Measurements from ENCODE around the gene UBTD2. TPM values are rescaled to one million over a fixed set of nuclear protein-coding genes. Genes with fewer than 3 reads are reported as not detected.

Gene UBTD2
- total RNA-seq, 1 experiment from 2014 or later, result 18.3 TPM

DNA sequence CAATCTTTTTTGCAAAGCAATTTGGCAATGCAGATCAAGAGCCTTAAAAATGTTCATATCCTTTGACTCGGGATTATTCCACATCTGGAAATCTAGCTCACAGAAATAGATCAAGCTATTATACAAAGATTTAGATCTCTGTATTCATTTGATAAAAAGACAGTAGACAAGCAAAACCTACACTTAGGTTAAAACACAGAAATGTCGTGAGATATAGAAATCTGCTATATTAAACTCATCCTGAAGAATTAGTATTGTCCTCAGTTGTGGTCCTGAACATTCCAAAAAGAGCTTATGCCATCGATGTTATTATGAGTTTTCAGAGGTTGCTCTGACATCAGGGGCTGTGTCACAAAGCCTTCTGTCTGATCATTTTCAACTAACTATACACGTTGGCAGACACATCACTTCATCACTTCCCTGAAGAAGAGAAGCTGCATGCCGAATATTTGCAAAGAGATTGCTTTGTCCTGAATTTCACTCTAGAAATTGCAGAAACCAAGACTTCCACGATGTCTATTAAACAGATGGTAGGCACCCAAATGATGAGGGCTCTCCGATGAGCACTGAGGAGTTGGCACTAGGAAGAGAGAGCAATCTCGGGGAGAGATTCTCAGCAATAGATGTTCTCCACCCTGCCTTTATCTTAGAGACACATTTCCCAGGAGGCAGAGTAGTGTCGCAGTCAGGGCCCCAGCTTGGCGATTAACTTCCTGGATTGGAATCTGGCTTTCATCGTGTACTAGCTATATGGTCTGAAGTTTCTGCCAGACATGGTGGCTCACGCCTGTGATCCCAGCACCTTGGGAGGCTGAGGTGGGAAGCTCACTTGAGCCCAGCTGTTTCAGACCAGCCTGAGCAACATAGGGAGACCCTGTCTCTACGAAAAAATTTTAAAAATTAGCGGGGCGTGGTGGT lies 1.9 kb upstream of the UBTD2 start:
- BruUV-seq (replicated peaks), result no TSS peak
- Histone ChIP-seq H3K27ac (ENCODE audit: low read depth, low read length, poor library complexity, severe bottlenecking) (no peak overlapping the region), H3K36me3 (ENCODE audit: insufficient read depth, low read length, poor library complexity, severe bottlenecking) (no peaks in the 10 kb centered on the region), H3K4me3 (ENCODE audit: low read depth, low read length, poor library complexity, severe bottlenecking) (peak overlapping the region; percentile 94), H3K27me3 (replicated peaks; ENCODE audit: insufficient read depth, low read depth, low read length, poor library complexity) (no peaks in the 10 kb centered on the region), H3K4me1 (ENCODE audit: insufficient read depth, low read length, poor library complexity, severe bottlenecking) (peaks cover 22% of the 10 kb centered on the region), H3K9me3 (ENCODE audit: low read depth, low read length, poor library complexity, severe bottlenecking) (no peaks in the 10 kb centered on the region)
- ChIA-PET POLR2A (ENCODE audit: low non-redundant PET) (no interaction called here), CTCF (no interaction called here)
- DNase-seq (ENCODE audit: low spot score), result no peak
- no peak for TF ChIP-seq EZH2 (IDR thresholded peaks at IDR 0.05; ENCODE audit: borderline replicate concordance, low read depth, low read length, poor library complexity, severe bottlenecking)
- TF ChIP-seq, protein P1, sequence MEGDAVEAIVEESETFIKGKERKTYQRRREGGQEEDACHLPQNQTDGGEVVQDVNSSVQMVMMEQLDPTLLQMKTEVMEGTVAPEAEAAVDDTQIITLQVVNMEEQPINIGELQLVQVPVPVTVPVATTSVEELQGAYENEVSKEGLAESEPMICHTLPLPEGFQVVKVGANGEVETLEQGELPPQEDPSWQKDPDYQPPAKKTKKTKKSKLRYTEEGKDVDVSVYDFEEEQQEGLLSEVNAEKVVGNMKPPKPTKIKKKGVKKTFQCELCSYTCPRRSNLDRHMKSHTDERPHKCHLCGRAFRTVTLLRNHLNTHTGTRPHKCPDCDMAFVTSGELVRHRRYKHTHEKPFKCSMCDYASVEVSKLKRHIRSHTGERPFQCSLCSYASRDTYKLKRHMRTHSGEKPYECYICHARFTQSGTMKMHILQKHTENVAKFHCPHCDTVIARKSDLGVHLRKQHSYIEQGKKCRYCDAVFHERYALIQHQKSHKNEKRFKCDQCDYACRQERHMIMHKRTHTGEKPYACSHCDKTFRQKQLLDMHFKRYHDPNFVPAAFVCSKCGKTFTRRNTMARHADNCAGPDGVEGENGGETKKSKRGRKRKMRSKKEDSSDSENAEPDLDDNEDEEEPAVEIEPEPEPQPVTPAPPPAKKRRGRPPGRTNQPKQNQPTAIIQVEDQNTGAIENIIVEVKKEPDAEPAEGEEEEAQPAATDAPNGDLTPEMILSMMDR (conservative IDR thresholded peaks at IDR 0.05; ENCODE audit: low read depth, low read length), result no peak
- intact Hi-C loops (cut with micrococcal nuclease; ENCODE audit: unreplicated experiment), result no loop called here

DNA sequence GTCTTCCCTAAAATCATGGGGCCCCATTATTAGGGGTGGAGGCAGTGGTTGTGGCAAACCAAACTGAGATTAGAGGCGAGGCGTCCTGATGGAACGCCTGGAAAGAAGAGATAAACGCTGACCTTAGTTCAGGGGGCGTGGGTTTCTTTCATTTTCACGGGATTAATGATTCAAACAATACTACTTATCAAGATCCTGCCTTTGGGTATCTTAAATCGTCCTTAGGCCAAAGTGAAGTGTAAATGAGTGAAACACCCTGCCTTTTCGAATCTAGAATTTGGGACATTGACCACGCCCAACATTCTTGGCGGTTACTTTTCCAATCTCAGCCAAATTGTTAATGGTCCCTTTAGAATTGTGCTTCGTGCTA lies 1.0 kb upstream of the UBTD2 start:
- Histone ChIP-seq H3K27ac (ENCODE audit: low read depth, low read length, poor library complexity, severe bottlenecking) (peak overlapping the region; percentile 77), H3K4me1 (ENCODE audit: insufficient read depth, low read length, poor library complexity, severe bottlenecking) (peaks cover 22% of the 10 kb centered on the region), H3K4me3 (ENCODE audit: low read depth, low read length, poor library complexity, severe bottlenecking) (peak overlapping the region; percentile 94), H3K9me3 (ENCODE audit: low read depth, low read length, poor library complexity, severe bottlenecking) (no peaks in the 10 kb centered on the region), H3K36me3 (ENCODE audit: insufficient read depth, low read length, poor library complexity, severe bottlenecking) (no peaks in the 10 kb centered on the region), H3K27me3 (replicated peaks; ENCODE audit: insufficient read depth, low read depth, low read length, poor library complexity) (no peaks in the 10 kb centered on the region)
- intact Hi-C loops (cut with micrococcal nuclease; ENCODE audit: unreplicated experiment), result loop anchor here (5.0 kb wide), 1 partner anchor 97 kb away; the partner anchor contains the start of gene STK10
- ChIA-PET POLR2A (ENCODE audit: low non-redundant PET) (no interaction called here), CTCF (no interaction called here)
- DNase-seq (ENCODE audit: low spot score), result no peak
- no TSS peak for BruUV-seq (replicated peaks)
- no peak for TF ChIP-seq EZH2 (IDR thresholded peaks at IDR 0.05; ENCODE audit: borderline replicate concordance, low read depth, low read length, poor library complexity, severe bottlenecking)

- no TSS peak for BruUV-seq (replicated peaks)
Observed at GRCh38 chr5:172283862-172284610, 472 bp upstream of the UBTD2 start.

More at GRCh38 chr5:172283862-172284610, 472 bp upstream of the UBTD2 start:
- no peaks in the 10 kb centered on the region for H3K36me3 ChIP-seq (ENCODE audit: insufficient read depth, low read length, poor library complexity, severe bottlenecking)
- CTCF ChIA-PET, result interaction anchor here (0.5 to 1.2 kb wide), 3 partner anchors 9 to 96 kb away, joined by 3 to 7 read pairs (median 4); partner anchors contain the start of gene STK10
- H3K4me3 ChIP-seq (ENCODE audit: low read depth, low read length, poor library complexity, severe bottlenecking), result peak overlapping the region; percentile 94
- POLR2A ChIA-PET (ENCODE audit: low non-redundant PET), result interaction anchor here (0.6 kb wide), 1 partner anchor 38 kb away, joined by 4 read pairs; no protein-coding TSS in a partner anchor
- no peaks in the 10 kb centered on the region for H3K9me3 ChIP-seq (ENCODE audit: low read depth, low read length, poor library complexity, severe bottlenecking)
- intact Hi-C loops (cut with micrococcal nuclease; ENCODE audit: unreplicated experiment), result loop anchor here (5.0 kb wide), 1 partner anchor 97 kb away; the partner anchor contains the start of gene STK10
- no peak for TF ChIP-seq EZH2 (IDR thresholded peaks at IDR 0.05; ENCODE audit: borderline replicate concordance, low read depth, low read length, poor library complexity, severe bottlenecking)
- peak overlapping the region; percentile 77 for H3K27ac ChIP-seq (ENCODE audit: low read depth, low read length, poor library complexity, severe bottlenecking)
- peak; percentile 89 for DNase-seq (ENCODE audit: low spot score)
- H3K4me1 ChIP-seq (ENCODE audit: insufficient read depth, low read length, poor library complexity, severe bottlenecking), result peaks cover 22% of the 10 kb centered on the region
- H3K27me3 ChIP-seq (replicated peaks; ENCODE audit: insufficient read depth, low read depth, low read length, poor library complexity), result no peaks in the 10 kb centered on the region

Measured in A673 (cell line).